GM23248 (cell line): ENCODE results near the gene ARHGDIA.

ENCODE experiments used
- EZH2 ChIP-seq: fragments of 200-600 bp; sonication (generic); IDR thresholded peaks from 2 replicates; pipeline ENCODE4 v1.6.1; 2018; ENCODE audit warnings: antibody characterized with exemption, mild to moderate bottlenecking; ENCODE audit not compliant: insufficient read depth, poor library complexity, severe bottlenecking
- EZH2phosphoT487 ChIP-seq: fragments of 200-600 bp; sonication (generic); IDR thresholded peaks from 2 replicates; pipeline ENCODE4 v1.6.1; 2018; ENCODE audit warnings: antibody characterized with exemption, moderate library complexity, mild to moderate bottlenecking, low read depth; ENCODE audit not compliant: insufficient read depth

DNA sequence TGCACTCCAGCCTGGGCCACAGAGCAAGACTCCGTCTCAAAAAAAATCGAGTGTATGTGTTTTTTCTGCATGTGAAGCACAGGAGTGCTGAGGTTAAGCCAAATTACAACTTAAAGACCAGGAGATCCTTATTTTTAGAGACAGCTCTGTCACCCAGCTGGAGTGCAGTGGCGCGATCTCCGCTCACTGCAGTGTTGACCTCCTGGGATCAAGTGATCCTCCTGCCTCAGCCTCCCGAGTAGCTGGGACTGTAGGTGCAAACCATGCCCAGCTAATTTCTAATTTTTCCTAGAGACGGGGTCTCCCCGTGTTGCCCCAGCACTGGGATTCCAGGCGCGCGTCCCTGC is 28.8 kb downstream of the ARHGDIA start:
- TF ChIP-seq EZH2 = no peak
- no peak for TF ChIP-seq EZH2phosphoT487
